Hematopoietic multipotent progenitor cell treated with erythropoietin and hydrocortisone succinate and interleukin-3 and kit ligand, for 15 days (in vitro differentiated cells): Measurements from ENCODE around the gene NAA15.
A peak's percentile ranks its signal among the peaks of the same experiment; 100 is the strongest.
"Not testable (repeated sequence)": the region's sequence is repeated elsewhere in the genome, so short reads cannot be mapped to it uniquely, and the experiment has no call there.

Experiments used
- DNase-seq: peaks from one replicate; pipeline ENCODE4 v3.0.0-alpha.2; 2015; ENCODE audit warnings: low spot score

The NAA15 gene

DNA sequence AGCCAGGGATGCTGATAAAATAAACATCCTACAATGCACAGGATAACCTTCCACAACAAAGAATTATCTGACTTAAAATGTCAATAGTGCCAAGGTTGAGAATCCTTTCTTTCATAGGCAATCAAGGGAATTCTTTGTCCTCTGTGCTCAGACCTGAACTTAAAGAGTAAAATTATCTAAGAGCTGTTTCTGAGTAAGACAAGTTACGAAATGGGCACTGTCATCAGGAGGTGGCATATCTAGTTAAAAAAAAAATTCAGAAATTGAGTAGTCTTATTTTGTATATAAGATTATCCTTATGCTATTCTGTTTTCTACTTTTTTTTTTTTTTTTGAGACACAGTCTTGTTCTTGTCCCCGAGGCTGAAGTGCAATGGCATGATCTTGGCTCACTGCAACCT lies 149.3 kb downstream of the NAA15 start:
- no peak for DNase-seq

DNA sequence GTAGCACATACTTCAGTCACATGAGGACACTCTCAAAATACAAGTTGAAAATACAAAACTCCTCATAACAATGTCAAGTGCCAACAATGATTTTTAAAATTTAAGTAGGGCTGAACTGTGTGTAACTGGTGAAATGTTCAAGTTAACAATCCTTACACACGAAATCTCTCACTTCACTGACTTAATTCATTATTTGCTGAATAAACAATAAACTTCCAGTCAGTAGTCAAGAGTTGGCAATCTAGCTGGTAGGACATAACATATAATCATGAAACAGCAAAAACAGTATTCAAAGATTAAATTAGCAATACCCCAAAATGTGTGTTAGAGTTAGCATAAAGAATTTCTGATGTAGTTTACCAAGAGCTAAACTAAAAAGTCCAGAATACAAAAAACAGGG lies 150.7 kb downstream of the NAA15 start:
- no peak for DNase-seq

DNA sequence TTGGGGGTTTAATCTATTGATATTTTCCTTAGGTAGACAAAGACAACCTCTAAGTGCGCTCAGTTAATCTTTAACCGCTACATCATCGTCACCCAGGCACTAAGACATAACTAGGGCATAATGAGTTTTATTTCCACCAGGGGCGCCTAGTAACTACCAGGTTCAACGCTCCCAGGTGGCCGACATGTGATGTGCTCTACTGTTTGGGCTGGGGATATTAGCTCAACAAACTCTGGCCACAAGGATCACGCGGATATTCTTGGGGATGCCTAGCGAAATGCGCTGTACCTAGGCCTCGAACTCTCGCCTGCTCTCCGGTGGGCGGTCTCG lies 151.7 kb downstream of the NAA15 start:
- peak; percentile 55 for DNase-seq

DNA sequence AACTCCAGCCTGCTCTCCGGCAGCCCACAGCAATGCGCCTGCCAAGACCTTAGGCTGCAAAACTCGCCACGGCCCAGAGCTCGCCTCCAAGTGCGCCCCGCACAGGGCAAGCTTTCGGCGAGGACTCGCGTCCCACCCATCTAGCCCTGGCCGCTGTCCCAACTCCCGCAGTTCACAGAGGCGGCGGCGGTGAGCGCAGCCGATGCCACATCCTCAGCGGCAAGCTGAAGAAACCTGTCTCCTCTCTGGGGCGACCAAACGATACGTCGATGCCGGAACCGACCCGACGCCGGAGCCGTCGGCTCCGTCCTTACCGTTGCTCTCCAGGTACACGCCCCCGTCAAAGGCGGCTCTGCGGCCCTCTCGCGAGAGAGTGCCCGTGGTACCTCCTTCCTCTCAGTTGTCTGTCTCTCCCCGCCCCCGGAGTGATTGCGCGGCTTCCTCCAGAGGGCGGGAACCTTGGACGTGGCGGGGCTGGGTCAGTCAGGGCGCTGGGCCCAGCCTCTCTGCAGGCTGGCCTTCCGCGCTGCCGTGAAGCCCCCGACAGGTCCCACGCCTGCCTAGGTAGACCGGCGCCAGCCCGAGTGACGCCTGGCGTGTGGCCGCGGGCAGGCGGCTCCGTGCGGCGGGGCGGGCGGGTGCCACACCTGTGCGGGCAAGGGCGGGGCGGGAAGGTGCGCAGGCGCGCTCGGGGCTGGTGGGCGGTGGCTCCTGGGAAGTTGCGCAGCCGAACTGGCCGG lies 152.2 kb downstream of the NAA15 start:
- peak; percentile 85 for DNase-seq

DNA sequence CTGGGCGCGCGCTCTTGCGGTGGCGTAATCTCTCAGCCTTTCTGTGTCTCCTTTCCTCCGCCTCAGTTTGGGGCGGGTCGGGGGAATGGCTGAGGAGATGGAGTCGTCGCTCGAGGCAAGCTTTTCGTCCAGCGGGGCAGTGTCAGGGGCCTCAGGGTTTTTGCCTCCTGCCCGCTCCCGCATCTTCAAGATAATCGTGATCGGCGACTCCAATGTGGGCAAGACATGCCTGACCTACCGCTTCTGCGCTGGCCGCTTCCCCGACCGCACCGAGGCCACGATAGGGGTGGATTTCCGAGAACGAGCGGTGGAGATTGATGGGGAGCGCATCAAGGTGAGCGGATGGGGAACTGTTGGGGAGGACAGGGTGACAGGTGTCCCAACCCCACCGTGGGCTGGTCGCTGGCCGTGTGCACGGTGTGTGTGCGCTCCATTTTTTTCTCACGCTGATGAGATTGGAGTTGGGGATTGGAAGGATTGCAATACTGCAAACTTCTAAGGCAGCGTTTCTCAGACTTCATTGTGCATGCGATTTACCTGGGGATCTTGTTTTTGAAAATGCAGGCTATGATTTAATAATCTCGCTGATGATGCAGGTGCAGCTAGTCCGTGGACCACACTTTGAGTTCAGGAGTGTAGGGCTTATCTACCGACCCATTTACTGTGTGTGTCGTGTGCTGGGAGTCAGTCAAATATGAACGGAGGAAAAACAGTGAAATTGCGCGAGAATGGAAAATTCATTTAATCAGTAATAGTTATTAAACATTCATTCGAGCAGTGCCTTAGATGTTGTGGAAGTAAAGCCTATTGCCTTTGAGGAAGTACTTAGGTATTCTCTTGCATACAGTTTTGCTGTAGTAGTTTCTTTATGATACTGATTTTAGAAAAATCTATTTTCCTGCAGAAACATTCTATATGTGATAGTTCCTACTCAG lies 153.1 kb downstream of the NAA15 start, which contains the start of gene RAB33B:
TSS of gene RAB33B (plus strand) at position 11 of the 935 bp plus-strand sequence. CDS start at position 86, 75 bp downstream.
- no peak for DNase-seq

DNA sequence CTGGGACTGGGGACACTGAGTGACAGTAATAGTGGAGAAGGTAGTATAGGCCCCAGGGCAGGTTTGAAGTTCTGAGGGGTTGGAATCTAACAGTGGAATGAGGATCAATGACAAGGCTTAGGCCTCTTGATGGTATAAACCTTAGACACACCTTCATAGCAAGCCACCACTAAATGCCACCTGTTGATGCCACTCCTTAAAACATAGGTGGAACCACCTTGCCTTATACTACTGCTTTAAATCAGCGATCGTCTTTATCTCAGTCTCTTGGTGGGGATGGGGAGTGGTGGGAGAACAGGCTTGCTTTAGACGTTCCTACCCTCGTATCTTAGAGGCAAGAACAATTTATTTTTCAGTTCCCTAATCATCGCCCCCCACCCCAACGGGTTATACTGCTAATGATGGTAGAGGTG lies 153.8 kb downstream of the NAA15 start:
- DNase-seq = no peak

DNA sequence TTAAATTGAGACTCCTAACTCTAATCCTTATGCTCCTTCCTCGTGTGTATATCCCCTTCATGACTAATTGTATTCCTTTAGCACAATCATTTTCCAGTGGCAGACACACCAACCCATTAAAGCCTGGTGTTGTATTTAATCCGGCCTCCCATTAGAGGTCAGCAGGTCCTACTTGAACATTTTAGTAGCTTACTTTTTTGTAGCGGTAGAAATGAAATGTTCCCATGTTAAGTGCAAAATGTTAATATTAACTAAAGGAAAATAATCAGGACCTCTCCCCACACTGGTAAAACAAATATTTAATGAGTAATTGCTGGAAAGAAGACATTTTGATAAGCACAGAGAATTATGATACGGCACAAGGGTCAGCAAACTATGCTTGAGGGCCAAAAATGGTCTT lies 156.0 kb downstream of the NAA15 start:
- DNase-seq = no peak

DNA sequence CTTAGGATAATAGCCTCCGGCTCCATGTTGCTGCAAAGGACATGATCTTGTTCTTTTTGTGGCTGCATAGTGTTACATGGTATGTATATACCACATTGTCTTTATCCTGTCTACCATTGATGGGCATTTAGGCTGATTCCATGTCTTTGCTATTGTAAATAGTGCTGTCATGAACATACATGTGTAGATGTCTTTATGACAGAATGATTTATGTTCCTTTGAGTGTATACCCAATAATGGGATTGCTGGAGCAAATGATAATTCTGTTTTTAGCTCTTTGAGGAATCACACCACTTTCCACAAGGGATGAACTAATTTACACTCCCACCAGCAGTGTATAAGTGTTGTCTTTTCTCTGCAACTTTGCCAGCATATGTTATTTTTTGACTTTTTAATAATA lies 157.2 kb downstream of the NAA15 start:
- no peak for DNase-seq

DNA sequence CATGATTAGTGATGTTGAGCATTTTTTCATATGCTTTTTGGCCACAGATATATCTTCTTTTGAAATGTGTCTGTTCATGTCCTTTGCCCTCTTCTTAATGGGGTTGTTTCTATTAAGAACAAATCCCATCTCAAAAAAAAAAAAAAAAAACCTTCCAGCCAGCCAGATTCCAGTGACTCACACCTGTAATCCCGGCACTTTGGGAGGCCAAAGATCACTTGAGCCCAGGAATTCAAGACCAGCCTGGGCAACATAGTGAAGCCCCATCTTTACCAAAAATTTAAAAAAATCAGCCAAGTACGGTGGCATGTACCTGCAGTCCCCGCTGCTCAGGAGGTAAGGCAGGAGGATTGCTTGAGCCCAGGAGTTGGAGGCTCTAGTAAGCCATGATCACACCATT lies 157.7 kb downstream of the NAA15 start:
- DNase-seq = no peak

DNA sequence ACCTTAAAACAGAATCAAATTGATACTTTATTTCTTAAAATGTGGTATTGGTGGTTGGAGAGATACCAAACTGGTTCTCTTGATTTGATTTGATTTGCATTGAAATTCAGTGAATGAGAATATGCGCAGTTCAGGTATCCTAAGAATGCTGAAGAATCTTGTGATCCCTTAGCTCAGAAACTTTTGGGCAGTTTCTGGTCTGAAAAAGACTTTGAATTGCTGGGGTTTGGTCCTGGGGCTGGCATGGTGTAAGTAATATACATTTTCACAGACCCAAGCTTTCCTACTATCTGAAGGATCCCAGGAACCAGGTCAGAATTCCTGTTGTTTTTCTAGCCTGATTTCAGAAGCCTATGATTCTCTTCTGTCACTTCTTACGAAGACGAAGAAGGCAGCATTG lies 159.3 kb downstream of the NAA15 start:
- DNase-seq = no peak

DNA sequence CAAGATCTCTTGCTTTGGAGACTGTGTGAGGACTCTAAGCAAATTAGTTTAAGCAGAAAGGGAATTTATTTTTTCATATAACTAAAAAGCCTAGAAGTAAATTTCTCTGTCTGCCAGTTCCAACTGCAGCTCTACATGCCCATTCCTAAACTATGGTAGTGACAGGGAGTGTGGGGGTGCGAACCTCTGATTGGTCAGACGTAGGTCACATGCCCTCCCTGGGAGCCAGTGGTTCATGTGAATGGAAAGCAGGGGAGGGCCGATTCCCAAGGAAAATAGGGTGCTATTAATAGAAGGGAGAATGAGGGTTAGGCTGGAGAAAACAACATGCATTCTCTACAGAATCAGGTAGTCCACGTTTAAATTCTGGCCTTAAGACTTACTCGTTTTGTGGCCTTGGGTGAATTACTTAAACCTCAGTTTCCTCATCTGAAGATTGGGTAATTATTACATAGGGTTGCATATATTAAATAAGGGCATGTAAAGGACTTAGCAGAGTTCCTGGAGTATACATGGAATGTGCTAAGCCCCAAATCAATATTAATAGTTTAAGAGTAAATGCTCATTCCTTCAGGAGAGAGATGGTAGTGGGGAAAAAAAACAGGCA lies 159.8 kb downstream of the NAA15 start:
- DNase-seq = no peak

DNA sequence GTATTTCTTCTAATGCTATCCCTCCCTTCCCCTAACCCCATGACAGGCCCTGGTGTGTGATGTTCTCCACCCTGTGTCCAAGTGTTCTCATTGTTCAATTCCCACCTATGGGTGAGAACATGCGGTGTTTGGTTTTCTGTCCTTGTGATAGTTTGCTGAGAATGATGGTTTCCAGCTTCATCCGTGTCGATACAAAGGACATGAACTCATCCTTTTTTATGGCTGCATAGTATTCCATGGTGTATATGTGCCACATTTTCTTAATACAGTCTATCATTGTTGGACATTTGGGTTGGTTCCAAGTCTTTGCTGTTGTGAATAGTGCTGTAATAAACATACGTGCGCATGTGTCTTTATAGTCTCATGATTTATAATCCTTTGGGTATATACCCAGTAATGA lies 163.2 kb downstream of the NAA15 start:
- not testable (repeated sequence) for DNase-seq

DNA sequence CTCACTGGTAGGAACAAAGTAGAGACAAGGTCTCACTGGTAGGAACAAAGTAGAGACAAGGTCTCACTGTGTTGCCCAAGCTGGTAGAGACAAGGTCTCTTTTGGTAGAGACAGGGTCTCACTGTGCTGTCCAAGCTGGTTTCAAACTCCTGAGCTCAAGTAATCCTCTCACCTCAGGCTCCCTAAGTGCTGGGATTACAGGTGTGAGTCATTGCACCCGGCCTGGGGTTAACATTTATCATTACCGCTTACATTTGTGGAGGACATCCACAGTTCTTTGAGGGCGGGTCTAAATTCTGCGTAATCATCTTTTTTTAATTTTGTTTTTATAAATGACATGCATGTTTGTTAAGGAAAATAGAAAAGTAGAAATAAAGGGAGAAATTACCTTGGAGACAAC lies 164.6 kb downstream of the NAA15 start:
- no peak for DNase-seq

DNA sequence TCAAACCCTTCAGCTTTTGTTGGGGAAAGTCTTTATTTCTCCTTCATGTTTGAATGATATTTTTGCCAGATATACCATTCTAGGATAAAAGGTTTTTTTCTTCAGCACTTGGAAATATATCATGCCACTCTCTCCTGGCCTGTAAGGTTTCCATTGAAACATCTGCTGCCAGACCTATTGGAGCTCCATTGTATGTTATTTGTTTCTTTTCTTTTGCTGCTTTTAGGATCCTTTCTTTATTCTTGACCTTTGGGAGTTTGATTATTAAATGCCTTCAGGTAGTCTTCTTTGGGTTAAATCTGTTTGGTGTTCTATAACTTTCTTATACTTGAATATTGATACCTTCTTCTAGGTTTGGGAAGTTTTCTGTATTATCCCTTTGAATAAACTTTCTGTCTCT lies 167.5 kb downstream of the NAA15 start:
- not testable (repeated sequence) for DNase-seq

DNA sequence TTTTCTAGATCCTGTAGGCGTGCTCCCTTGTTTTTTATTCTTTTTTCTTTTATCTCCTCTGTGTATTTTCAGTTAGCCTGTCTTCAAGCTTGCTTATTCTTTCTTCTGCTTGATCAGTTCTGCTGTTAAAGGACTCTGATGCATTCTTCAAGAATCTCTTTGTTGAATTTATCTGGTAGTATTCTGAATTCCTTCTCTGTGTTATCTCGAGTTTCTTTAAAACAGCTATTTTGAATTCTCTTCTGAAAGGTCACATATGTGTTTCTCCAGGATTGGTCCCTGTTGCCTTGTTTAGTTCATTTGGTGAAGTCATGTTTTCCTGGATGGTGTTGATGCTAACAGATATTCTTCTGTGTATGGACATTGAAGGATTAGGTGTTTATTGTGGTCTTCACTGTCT lies 167.9 kb downstream of the NAA15 start:
- DNase-seq = no peak
